Measurements from ENCODE around the gene PEX14.

PEX14 gene

DNA sequence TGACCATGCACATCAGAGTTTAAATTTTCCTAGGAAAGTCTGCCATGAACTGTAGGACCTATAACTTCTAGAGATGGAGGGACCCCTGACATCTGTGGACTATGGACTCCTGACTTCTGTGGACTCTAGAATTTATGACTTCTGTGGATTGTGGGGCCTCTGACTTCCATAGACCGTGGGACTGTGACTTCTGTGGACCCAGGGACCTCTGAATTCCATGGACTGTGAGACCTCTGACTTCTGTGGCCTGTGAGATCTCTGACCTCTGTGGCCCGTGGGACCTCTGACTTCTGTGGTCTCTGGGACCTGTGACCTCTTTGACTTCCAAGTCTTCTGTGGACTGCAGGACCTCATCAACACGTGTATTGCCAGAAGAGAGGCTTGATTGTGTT, 36.7 kb downstream of the PEX14 start (continued):
- TF ChIP-seq ZFP3 (CRISPR knock-in tag; IDR thresholded peaks at IDR 0.05) (no peak), ZNF565 (CRISPR knock-in tag; conservative IDR thresholded peaks at IDR 0.05; ENCODE audit: low read depth) (no peak), GLIS3 (CRISPR knock-in tag; IDR thresholded peaks at IDR 0.05) (no peak)

GRCh38 chr1:10513199-10513598, 38.4 kb downstream of the PEX14 start:
- TF ChIP-seq ZFP3 (CRISPR knock-in tag; IDR thresholded peaks at IDR 0.05) (no peak), ZNF70 (CRISPR knock-in tag; IDR thresholded peaks at IDR 0.05) (no peak), GLIS3 (CRISPR knock-in tag; IDR thresholded peaks at IDR 0.05) (no peak), ISL1 (CRISPR knock-in tag; IDR thresholded peaks at IDR 0.05) (no peak), SNAI2 (CRISPR knock-in tag; IDR thresholded peaks at IDR 0.05) (no peak), TSHZ2 (CRISPR knock-in tag; IDR thresholded peaks at IDR 0.05) (no peak), CSDC2 (CRISPR knock-in tag; IDR thresholded peaks at IDR 0.05) (no peak), ZC3H10 (CRISPR knock-in tag; IDR thresholded peaks at IDR 0.05) (no peak), ZNF8 (CRISPR knock-in tag; IDR thresholded peaks at IDR 0.05) (no peak), OSR1 (CRISPR knock-in tag; IDR thresholded peaks at IDR 0.05) (no peak), ARNTL (CRISPR knock-in tag; IDR thresholded peaks at IDR 0.05; ENCODE audit: borderline replicate concordance, low read depth) (no peak), CSRNP3 (CRISPR knock-in tag; IDR thresholded peaks at IDR 0.05) (no peak), ZNF565 (CRISPR knock-in tag; conservative IDR thresholded peaks at IDR 0.05; ENCODE audit: low read depth) (no peak)
- TF ChIP-seq, protein P1, sequence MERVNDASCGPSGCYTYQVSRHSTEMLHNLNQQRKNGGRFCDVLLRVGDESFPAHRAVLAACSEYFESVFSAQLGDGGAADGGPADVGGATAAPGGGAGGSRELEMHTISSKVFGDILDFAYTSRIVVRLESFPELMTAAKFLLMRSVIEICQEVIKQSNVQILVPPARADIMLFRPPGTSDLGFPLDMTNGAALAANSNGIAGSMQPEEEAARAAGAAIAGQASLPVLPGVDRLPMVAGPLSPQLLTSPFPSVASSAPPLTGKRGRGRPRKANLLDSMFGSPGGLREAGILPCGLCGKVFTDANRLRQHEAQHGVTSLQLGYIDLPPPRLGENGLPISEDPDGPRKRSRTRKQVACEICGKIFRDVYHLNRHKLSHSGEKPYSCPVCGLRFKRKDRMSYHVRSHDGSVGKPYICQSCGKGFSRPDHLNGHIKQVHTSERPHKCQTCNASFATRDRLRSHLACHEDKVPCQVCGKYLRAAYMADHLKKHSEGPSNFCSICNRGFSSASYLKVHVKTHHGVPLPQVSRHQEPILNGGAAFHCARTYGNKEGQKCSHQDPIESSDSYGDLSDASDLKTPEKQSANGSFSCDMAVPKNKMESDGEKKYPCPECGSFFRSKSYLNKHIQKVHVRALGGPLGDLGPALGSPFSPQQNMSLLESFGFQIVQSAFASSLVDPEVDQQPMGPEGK (CRISPR knock-in tag; IDR thresholded peaks at IDR 0.05; ENCODE audit: borderline replicate concordance): no peak

DNA sequence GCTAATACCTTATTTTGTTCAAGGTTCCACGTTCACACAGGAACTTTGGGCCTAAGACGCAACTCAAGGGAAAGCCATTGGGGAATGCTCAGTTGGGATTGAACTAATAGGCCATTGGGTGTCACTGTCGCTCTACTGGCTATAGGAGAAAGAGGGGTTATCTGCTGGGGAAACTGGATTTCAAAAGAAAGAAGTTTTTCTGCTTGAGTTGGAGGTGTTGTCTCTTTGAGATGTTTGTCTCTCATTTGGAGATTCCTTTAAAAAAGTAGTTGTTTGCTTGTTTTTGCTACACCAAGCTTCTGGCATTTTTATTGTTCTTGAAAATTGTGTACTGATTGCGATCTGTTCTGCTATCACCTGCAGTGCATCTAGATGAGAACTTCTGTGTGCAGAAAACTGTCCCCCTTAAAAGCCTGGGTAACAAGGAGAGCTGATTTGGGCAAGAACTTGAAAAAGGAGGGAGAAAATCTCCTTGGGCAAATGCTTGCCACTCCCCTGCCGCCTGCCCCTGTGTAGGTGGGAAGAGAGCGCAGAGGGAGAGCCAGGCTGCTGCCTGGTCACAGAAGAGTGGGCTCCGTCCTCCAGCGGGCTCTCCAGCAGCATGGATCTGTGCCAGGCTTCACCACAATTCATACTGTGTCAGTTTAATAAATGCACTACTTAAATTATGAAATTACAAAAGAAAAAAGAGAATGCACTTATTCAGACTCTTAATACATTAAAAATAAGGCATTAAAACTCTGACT, 39.9 kb downstream of the PEX14 start:
- ATAC-seq: peak; percentile 42; the same call in 2 of the 3 replicates
- no peak for TF ChIP-seq ARNTL (CRISPR knock-in tag; IDR thresholded peaks at IDR 0.05; ENCODE audit: borderline replicate concordance, low read depth)
- TF ChIP-seq, protein P2, sequence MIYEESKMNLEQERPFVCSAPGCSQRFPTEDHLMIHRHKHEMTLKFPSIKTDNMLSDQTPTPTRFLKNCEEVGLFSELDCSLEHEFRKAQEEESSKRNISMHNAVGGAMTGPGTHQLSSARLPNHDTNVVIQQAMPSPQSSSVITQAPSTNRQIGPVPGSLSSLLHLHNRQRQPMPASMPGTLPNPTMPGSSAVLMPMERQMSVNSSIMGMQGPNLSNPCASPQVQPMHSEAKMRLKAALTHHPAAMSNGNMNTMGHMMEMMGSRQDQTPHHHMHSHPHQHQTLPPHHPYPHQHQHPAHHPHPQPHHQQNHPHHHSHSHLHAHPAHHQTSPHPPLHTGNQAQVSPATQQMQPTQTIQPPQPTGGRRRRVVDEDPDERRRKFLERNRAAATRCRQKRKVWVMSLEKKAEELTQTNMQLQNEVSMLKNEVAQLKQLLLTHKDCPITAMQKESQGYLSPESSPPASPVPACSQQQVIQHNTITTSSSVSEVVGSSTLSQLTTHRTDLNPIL (CRISPR knock-in tag; IDR thresholded peaks at IDR 0.05; ENCODE audit: low read depth): no peak

More at GRCh38 chr1:10513199-10513598, 38.4 kb downstream of the PEX14 start:
- ATAC-seq: no peak

GRCh38 chr1:10515301-10515975, 40.7 kb downstream of the PEX14 start:
- ATAC-seq: no peak

More at GRCh38 chr1:10515301-10515975, 40.7 kb downstream of the PEX14 start:
- TF ChIP-seq, protein P3, sequence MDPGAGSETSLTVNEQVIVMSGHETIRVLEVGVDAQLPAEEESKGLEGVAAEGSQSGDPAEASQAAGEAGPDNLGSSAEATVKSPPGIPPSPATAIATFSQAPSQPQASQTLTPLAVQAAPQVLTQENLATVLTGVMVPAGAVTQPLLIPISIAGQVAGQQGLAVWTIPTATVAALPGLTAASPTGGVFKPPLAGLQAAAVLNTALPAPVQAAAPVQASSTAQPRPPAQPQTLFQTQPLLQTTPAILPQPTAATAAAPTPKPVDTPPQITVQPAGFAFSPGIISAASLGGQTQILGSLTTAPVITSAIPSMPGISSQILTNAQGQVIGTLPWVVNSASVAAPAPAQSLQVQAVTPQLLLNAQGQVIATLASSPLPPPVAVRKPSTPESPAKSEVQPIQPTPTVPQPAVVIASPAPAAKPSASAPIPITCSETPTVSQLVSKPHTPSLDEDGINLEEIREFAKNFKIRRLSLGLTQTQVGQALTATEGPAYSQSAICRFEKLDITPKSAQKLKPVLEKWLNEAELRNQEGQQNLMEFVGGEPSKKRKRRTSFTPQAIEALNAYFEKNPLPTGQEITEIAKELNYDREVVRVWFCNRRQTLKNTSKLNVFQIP (CRISPR knock-in tag; IDR thresholded peaks at IDR 0.05; ENCODE audit: borderline replicate concordance, low read depth): no peak
- no peak for TF ChIP-seq ISL1 (CRISPR knock-in tag; IDR thresholded peaks at IDR 0.05)
- no peak for TF ChIP-seq TOX (CRISPR knock-in tag; IDR thresholded peaks at IDR 0.05; ENCODE audit: borderline replicate concordance)

Measured in SK-N-SH treated with all-trans-retinoic acid at 6 μM for 48 hours (cell line).